ENCODE measurements around the gene FXYD1. TPM values are rescaled to one million over a fixed set of nuclear protein-coding genes. Genes with fewer than 3 reads are reported as not detected.

The FXYD1 gene
- polyA plus RNA-seq, 1 of the 3 experiments (the other 2 are of a cell fraction) = 0.12 TPM

- Histone ChIP-seq H3F3A (replicated peaks; ENCODE audit: insufficient read depth) (peaks cover 4% of the 10 kb centered on the region), H3K9ac (no peak overlapping the region), H2AFZ (ENCODE audit: low read depth) (no peak overlapping the region), H3K36me3 (replicated peaks in 1 of 2; ENCODE audit: control insufficient read depth in 1 of 2, insufficient read depth in 2 of 2, low read length in 1 of 2) (peaks cover 3 to 27% of the 10 kb centered on the region in 2 experiments), H3K4me3 (ENCODE audit: low read depth in 2 of 2, low read length in 1 of 2) (no peak overlapping the region), H4K20me1 (ENCODE audit: insufficient read depth) (no peaks in the 10 kb centered on the region), H3K79me2 (ENCODE audit: insufficient read depth) (peaks cover 19% of the 10 kb centered on the region), H3K4me1 (ENCODE audit: control insufficient read depth in 1 of 2, insufficient read depth in 2 of 2, low read depth in 1 of 2, low read length in 1 of 2) (peaks cover 0 to 3% of the 10 kb centered on the region in 2 experiments; a peak in 2 of 4 replicates), H3K9me2 (no peaks in the 10 kb centered on the region), H3K27ac (ENCODE audit: low read depth in 2 of 2, low read length in 1 of 2) (no peak overlapping the region), H3K4me2 (no peak overlapping the region), H3K27me3 (ENCODE audit: insufficient read depth) (no peaks in the 10 kb centered on the region), H3K9me3 (no peaks in the 10 kb centered on the region)
- 81% methylated on average over 7 of the region's 7 CpGs for WGBS (ENCODE audit: low lambda C conversion rate)
- no peak for TF ChIP-seq FOXM1 (IDR thresholded peaks at IDR 0.05; ENCODE audit: low read depth)
- TF ChIP-seq SMC3 (IDR thresholded peaks at IDR 0.05; ENCODE audit: low read depth, low read length) = no peak
- TF ChIP-seq TEAD4 (IDR thresholded peaks at IDR 0.05; ENCODE audit: borderline replicate concordance, insufficient read depth) = no peak
- no peak for TF ChIP-seq NRF1 (IDR thresholded peaks at IDR 0.05; ENCODE audit: low read depth, low read length)
- TF ChIP-seq YY1 (IDR thresholded peaks at IDR 0.05; ENCODE audit: low read depth) = no peak
- TF ChIP-seq GATA2 (CRISPR knock-in tag; IDR thresholded peaks at IDR 0.05) = no peak
- TF ChIP-seq SIN3A (IDR thresholded peaks at IDR 0.05; ENCODE audit: borderline replicate concordance, low read depth, low read length) = no peak
- no peak for TF ChIP-seq CTCF (IDR thresholded peaks at IDR 0.05)
- no peak for TF ChIP-seq MXI1 (IDR thresholded peaks at IDR 0.05; ENCODE audit: low read depth, low read length)
- TF ChIP-seq FOXJ3 (CRISPR knock-in tag; IDR thresholded peaks at IDR 0.05) = no peak
- TF ChIP-seq GABPA (IDR thresholded peaks at IDR 0.05; ENCODE audit: low read depth) = no peak
- TF ChIP-seq NFIC (IDR thresholded peaks at IDR 0.05; ENCODE audit: borderline replicate concordance) = no peak
- TF ChIP-seq TAF1 (IDR thresholded peaks at IDR 0.05; ENCODE audit: borderline replicate concordance, low read depth, low read length) = no peak
- no peak for TF ChIP-seq FOSL2 (IDR thresholded peaks at IDR 0.05; ENCODE audit: borderline replicate concordance, low read depth)
- TF ChIP-seq CHD2 (IDR thresholded peaks at IDR 0.05; ENCODE audit: low read length, partially characterized antibody) = no peak
- no peak for TF ChIP-seq RFX5 (IDR thresholded peaks at IDR 0.05; ENCODE audit: low read length)
- no peak for TF ChIP-seq ELF1 (IDR thresholded peaks at IDR 0.05)
- no peak for TF ChIP-seq POLR2AphosphoS5 (IDR thresholded peaks at IDR 0.05; ENCODE audit: low read depth, low read length)
- TF ChIP-seq MAX (IDR thresholded peaks at IDR 0.05; ENCODE audit: low read depth) = no peak
- no peak for DNase-seq
- CTCF ChIA-PET = no interaction called here
- POLR2A ChIA-PET = no interaction called here
Observed at GRCh38 chr19:35156673-35157014, 18.0 kb downstream of the FXYD1 start.

- CTCF ChIA-PET = interaction anchor here (1.0 to 2.1 kb wide), 3 partner anchors 9 to 67 kb away, joined by 3 to 13 read pairs (median 4); partner anchors contain the start of gene FXYD7
- POLR2A ChIA-PET = no interaction called here
- TF ChIP-seq GABPA (IDR thresholded peaks at IDR 0.05; ENCODE audit: low read depth) = no peak
- TF ChIP-seq POLR2AphosphoS5 (IDR thresholded peaks at IDR 0.05; ENCODE audit: low read depth, low read length) = no peak
- no peak for TF ChIP-seq MAX (IDR thresholded peaks at IDR 0.05; ENCODE audit: low read depth)
- no peak for TF ChIP-seq EZH2phosphoT487 (IDR thresholded peaks at IDR 0.05; ENCODE audit: borderline replicate concordance, low read depth)
- no peak for TF ChIP-seq YY1 (IDR thresholded peaks at IDR 0.05; ENCODE audit: low read depth)
- TF ChIP-seq CHD2 (IDR thresholded peaks at IDR 0.05; ENCODE audit: low read length, partially characterized antibody) = no peak
- TF ChIP-seq FOSL2 (IDR thresholded peaks at IDR 0.05; ENCODE audit: borderline replicate concordance, low read depth) = no peak
- TF ChIP-seq ZBTB33 (IDR thresholded peaks at IDR 0.05; ENCODE audit: borderline replicate concordance, low read depth) = no peak
- TF ChIP-seq RFX5 (IDR thresholded peaks at IDR 0.05; ENCODE audit: low read length) = no peak
- TF ChIP-seq TEAD4 (IDR thresholded peaks at IDR 0.05; ENCODE audit: borderline replicate concordance, insufficient read depth) = no peak
- no peak for TF ChIP-seq ELF1 (IDR thresholded peaks at IDR 0.05)
- TF ChIP-seq PBX3 (IDR thresholded peaks at IDR 0.05) = no peak
Observed at GRCh38 chr19:35157431-35157830, 18.8 kb downstream of the FXYD1 start.

More at GRCh38 chr19:35157431-35157830, 18.8 kb downstream of the FXYD1 start:
- H3K27me3 ChIP-seq (ENCODE audit: insufficient read depth) = no peaks in the 10 kb centered on the region
- H3K9me2 ChIP-seq = no peaks in the 10 kb centered on the region
- WGBS (ENCODE audit: low lambda C conversion rate) = 78% methylated on average over 4 of the region's 4 CpGs
- no peak overlapping the region for H3K4me3 ChIP-seq (ENCODE audit: low read depth in 2 of 2, low read length in 1 of 2)
- H3F3A ChIP-seq (replicated peaks; ENCODE audit: insufficient read depth) = peaks cover under 1% of the 10 kb centered on the region
- no peak overlapping the region for H2AFZ ChIP-seq (ENCODE audit: low read depth)
- peaks cover 0 to 3% of the 10 kb centered on the region in 2 experiments; a peak in 2 of 4 replicates for H3K4me1 ChIP-seq (ENCODE audit: control insufficient read depth in 1 of 2, insufficient read depth in 2 of 2, low read depth in 1 of 2, low read length in 1 of 2)
- no peak overlapping the region for H3K9ac ChIP-seq
- H3K79me2 ChIP-seq (ENCODE audit: insufficient read depth) = peaks cover 19% of the 10 kb centered on the region
- H3K27ac ChIP-seq (ENCODE audit: low read depth in 2 of 2, low read length in 1 of 2) = no peak overlapping the region
- H3K9me3 ChIP-seq = no peaks in the 10 kb centered on the region; the same call in 1 of the 2 replicates
- no peak overlapping the region for H3K4me2 ChIP-seq
- no peaks in the 10 kb centered on the region for H4K20me1 ChIP-seq (ENCODE audit: insufficient read depth)
- DNase-seq = no peak
- H3K36me3 ChIP-seq (replicated peaks in 1 of 2; ENCODE audit: control insufficient read depth in 1 of 2, insufficient read depth in 2 of 2, low read length in 1 of 2) = peaks cover 3 to 34% of the 10 kb centered on the region in 2 experiments

Measured in SK-N-SH (cell line).